ENCODE measurements around the gene HECW1.
"Not testable (repeated sequence)": the region's sequence is repeated elsewhere in the genome, so short reads cannot be mapped to it uniquely, and the experiment has no call there.

HECW1 gene

DNA sequence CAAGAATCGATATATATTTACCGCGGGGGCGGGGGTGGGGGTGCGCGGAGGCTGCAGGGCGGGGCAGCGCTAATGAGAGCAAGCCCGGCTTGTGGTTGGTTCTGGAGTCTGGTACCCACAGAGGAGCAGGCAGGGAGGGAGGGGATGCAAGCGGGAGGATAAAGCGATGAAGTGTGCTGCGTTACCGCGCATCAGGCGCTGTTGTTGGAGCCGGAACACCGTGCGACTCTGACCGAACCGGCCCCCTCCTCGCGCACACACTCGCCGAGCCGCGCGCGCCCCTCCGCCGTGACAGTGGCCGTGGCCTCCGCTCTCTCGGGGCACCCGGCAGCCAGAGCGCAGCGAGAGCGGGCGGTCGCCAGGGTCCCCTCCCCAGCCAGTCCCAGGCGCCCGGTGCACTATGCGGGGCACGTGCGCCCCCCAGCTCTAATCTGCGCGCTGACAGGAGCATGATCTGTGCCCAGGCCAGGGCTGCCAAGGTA, at the start of gene HECW1:
TSS of gene HECW1 (plus strand) at position 189 of the 482 bp plus-strand sequence. CDS start 131,259 bp downstream, outside the sequence.
- DNase-seq: no peak

- DNase-seq: no peak
Measured at GRCh38 chr7:43071604-43072003, 40.8 kb upstream of the HECW1 start.

DNA sequence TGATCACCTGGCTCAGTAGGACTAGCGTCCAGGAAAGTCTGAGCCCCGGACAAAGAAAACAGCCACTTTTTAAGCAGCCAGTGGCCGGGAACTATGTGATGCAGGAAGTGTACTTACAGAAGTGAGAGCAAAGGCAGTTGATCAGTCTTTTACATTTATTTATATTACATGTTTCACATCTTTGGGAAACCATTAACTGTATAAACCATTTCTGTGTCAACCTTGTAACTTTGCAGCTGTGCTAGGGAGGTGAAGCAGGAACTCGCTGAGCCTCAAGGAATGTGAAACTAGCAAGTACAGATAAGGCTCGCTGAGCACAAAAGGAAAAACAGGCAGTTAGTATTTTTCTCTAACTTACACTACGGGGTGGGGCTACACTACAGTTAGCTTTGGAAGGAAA, 39.9 kb upstream of the HECW1 start:
- DNase-seq: no peak

DNA sequence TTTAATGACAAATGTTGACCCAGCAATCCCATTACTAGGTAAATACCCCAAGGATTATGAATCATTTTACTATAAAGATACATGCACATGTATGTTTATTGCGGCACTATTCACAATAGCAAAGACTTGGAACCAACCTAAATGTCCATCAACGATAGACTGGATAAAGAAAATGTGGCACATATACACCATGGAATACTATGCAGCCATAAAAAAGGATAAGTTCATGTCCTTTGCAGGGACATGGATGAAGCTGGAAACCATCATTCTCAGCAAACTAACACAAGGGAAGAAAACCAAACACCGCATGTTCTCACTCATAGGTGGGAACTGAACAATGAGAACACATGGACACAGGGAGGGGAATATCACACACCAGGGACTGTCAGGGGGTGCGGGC, 38.6 kb upstream of the HECW1 start:
- DNase-seq: not testable (repeated sequence)

GRCh38 chr7:43076189-43076605, 36.2 kb upstream of the HECW1 start:
- DNase-seq: no peak

- DNase-seq: no peak
Measured at GRCh38 chr7:43076606-43077005, 35.8 kb upstream of the HECW1 start.

GRCh38 chr7:43077285-43077684, 35.2 kb upstream of the HECW1 start:
- DNase-seq: no peak

- DNase-seq: no peak
Measured at GRCh38 chr7:43077732-43078391, 34.6 kb upstream of the HECW1 start.

DNA sequence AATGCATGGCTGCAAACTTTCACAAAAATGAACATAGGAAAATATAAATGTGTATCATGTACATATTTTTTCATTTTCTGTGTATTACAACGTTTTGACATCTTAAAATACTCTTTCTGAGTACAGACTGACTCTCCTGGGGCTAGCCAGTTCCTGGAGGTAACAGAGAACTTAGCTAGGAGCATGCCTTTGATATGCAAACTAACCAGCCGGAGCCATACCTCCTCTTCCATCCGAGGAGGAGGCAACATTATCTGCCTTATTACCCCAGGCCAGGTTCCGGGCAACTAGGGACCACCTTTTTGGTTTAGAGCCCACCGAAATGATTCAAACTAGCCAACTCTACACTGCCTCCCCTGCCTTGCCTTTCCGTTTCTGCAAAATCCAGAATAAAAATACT, 33.7 kb upstream of the HECW1 start:
- DNase-seq: no peak

GRCh38 chr7:43081603-43082002, 30.8 kb upstream of the HECW1 start:
- DNase-seq: no peak

GRCh38 chr7:43083106-43083505, 29.3 kb upstream of the HECW1 start:
- DNase-seq: no peak

DNA sequence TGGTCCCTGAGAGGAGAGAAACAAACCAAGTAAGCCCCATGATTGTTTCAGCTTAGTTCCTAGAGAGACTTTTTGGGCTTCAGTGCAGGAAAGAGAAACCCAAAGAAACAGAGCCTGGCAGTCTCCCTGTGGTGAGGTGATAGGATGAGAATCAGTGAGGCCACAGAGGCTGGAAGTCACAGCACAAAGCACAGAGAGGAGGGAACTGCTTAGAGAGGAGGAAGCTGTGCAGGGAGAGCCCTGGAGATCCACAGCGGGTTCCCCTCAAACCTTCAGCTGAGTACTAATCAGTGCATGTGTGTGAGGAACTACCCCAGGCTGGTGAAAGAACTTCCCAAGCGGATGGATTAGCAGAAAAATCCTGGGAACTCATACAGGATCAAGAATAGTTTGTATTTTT, 27.4 kb upstream of the HECW1 start:
- no peak for DNase-seq

GRCh38 chr7:43085992-43086391, 26.5 kb upstream of the HECW1 start:
- no peak for DNase-seq

- no peak for DNase-seq
Measured at GRCh38 chr7:43092819-43093218, 19.6 kb upstream of the HECW1 start.

DNA sequence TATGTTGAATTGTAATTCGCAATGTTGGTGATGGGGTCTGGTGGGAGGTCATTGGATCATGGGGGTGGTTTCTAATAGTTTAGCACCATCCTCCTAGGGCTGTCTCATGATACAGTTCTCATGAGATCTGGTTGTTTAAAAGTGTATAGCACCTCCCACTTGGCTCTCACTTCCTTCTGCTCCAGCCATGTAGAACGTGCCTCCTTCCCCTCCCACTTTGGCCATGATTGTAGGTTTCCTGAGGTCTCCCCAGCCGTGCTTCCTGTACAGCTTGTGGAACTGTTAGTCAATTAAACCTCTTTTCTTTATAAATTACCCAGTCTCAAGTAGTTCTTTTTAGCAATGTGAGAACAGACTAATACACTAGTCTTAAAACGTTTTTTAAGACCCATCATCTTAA, 15.6 kb upstream of the HECW1 start:
- DNase-seq: no peak

DNA sequence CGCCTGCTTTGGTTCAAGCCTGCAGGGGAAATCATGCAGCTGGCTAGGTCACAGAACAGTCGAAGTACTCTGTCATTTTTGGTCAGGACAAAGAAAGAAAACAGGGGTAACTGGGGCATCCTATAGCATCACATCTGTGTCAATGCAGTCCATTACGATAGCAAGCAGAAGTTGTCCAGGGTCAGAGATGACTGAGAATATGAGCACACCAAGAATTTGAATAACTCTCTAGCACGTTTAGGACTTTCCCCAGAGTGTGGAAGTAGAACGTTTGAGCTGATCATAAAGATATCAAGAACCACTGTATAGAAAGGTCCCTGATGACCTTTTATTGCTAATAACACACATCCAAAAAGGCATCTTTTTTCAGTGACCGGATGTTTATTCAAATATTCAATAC, 12.7 kb upstream of the HECW1 start:
- no peak for DNase-seq

GRCh38 chr7:43104874-43105520, 7.5 kb upstream of the HECW1 start:
- no peak for DNase-seq

DNA sequence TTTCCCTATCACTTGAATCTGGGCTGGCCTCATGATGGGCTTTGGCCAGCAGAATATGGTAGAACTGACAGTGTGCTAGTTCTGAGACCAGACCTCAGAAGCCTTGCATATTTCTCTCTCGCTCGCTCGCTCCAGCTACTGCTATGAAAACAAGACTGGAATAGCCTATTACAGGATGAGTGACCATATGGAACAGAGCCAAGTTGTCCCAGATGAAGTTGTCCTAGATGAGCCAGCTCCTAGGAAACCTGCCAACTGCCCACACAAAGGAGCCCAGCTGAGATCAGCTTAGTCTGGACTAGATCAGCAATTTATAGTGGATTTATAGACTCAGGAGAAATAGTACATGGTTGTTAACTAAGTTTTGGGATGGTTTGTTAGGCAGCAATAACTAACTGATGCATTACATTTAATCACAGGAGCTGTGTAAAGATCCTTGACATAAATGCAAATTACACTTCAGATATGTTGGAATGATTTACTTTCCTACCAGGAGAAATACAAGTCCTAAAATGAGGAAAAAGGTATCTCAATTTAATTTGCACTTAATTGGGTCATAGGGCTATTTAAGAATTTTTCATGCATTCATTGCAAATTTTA, 6.8 kb upstream of the HECW1 start:
- no peak for DNase-seq

- no peak for DNase-seq
Measured at GRCh38 chr7:43108255-43109011, 4.0 kb upstream of the HECW1 start.

DNA sequence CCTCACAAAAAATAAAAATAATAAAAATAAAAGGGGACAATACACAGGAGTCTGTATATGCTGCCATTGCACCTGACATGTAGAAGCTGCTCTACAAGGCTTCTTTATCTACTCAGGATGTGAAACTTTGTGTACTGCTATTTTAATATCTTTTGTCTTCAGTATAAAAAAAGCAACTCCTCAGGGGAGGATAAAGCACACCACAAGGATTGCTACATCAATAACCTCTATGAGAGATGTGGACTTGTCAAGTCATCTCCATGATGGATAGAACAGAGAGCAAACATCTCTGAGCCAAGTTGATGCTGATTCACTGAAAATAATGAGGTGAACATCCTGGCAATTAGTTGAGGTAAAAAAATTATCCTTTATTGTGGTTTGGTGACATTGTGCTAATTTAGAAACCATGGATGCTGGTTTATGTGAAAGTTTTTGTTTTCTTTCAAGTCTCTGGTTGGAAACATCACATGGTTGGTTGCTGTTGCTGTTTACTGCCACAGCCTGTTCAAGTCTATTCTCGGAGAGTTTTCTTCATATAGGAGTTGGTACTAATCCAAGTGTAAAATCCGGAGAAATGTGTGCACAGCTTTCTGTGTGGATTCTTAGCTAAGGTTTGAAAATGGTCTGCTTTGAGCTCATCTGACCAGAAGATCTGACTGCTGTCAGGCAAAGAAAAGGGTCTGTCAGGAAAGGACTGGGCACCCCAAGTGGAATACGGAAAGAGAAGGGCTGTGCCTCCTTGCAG, 1.5 kb upstream of the HECW1 start:
- DNase-seq: no peak

DNA sequence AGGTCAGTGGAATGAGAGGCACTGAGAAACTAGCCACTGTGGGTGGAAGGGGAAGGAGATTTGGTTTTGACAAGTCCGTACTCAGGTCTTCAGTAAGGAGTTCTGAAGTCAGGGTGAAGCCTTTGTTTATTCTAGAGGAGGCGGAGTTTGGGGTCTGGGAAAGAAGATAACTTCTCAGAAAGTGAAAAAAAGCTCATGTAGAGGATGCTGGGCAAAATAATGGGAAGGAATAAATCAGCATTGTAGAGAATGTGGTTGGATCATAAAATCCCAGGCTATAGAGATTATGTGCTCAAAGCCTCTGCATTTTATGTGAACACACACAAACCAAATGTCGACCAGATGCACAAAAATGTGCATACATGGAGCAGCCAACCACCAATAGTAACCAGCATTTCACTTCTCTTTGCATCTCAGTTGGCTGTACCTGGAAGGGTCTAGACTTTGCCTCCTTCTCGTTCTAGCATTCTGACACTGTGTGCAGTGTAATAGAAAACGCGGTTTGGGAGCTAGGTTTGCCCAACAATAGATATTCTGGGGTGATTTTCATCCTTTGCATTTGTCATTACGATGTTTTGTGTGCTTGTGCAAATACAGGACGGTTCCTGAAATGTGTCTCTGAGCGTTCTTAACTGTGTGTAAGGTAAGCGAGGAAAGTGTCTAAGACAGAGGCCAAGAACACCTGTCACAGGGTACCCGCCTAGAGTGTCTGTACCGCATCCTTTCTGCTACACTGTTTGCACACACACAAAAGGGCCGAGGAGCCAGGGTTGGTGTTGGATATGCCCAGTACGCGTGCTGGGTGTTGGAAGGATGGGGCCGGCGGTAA, 603 bp upstream of the HECW1 start:
- no peak for DNase-seq
